ENCODE measurements around the gene APBB1.

- no peak for TF ChIP-seq CTCF (conservative IDR thresholded peaks at IDR 0.05)
- no peak for TF ChIP-seq ZFX (IDR thresholded peaks at IDR 0.05)
Measured at GRCh38 chr11:6378640-6378989, 40.3 kb downstream of the APBB1 start.

Data from C4-2B (cell line).